Coronary artery (tissue), 2 donors: ENCODE measurements around the gene DPY19L2.
"Not testable (repeated sequence)": the region's sequence is repeated elsewhere in the genome, so short reads cannot be mapped to it uniquely, and the experiment has no call there.

ENCODE experiments used
- DNase-seq: peaks from one replicate; pipeline ENCODE4 v3.0.0-alpha.2; 2017; ENCODE audit warnings: low spot score
- H3K27ac ChIP-seq, 2 donors: fragments of 200-600 bp; sonication (generic); one replicate each; pipeline ENCODE4 v1.5.1; 2016 to 2019
- H3K4me3 ChIP-seq: fragments of 200-600 bp; sonication (generic); 2 replicates; pipeline ENCODE4 v1.5.1; 2016; ENCODE audit warnings: mild to moderate bottlenecking, moderate library complexity

DPY19L2 gene

GRCh38 chr12:63680758-63681157 is 12.5 kb upstream of the DPY19L2 start:
- DNase-seq, H3K27ac ChIP-seq: not testable (repeated sequence)

GRCh38 chr12:63672550-63672949 is 4.3 kb upstream of the DPY19L2 start:
- DNase-seq, H3K4me3 ChIP-seq, H3K27ac ChIP-seq: not testable (repeated sequence)

More at GRCh38 chr12:63680758-63681157, 12.5 kb upstream of the DPY19L2 start:
- not testable (repeated sequence) for H3K4me3 ChIP-seq

- DNase-seq, H3K27ac ChIP-seq, H3K4me3 ChIP-seq: not testable (repeated sequence)
These were observed 1.6 kb upstream of the DPY19L2 start for GRCh38 chr12:63669936-63670335.

GRCh38 chr12:63669427-63669826 is 1.1 kb upstream of the DPY19L2 start:
- DNase-seq = not testable (repeated sequence)
- peak overlapping the region; percentile 76 for H3K4me3 ChIP-seq
- H3K27ac ChIP-seq = peak overlapping the region in 1 of 2 donors; percentile 77

- peak overlapping the region; percentile 76 for H3K4me3 ChIP-seq
- not testable (repeated sequence) for DNase-seq
- peak overlapping the region; percentile 54 to 77 for H3K27ac ChIP-seq
These were observed 590 bp upstream of the DPY19L2 start for GRCh38 chr12:63668800-63669365.

GRCh38 chr12:63663005-63663404 is 5.3 kb downstream of the DPY19L2 start:
- H3K4me3 ChIP-seq, H3K27ac ChIP-seq, DNase-seq: not testable (repeated sequence)

GRCh38 chr12:63658501-63658900 is 9.8 kb downstream of the DPY19L2 start:
- DNase-seq, H3K4me3 ChIP-seq, H3K27ac ChIP-seq: not testable (repeated sequence)

- DNase-seq, H3K27ac ChIP-seq, H3K4me3 ChIP-seq: not testable (repeated sequence)
These were observed 11.9 kb downstream of the DPY19L2 start for GRCh38 chr12:63656407-63656806.

- H3K4me3 ChIP-seq, DNase-seq: not testable (repeated sequence)
These were observed 12.6 kb downstream of the DPY19L2 start for GRCh38 chr12:63655543-63656257.

GRCh38 chr12:63654481-63654880 is 13.8 kb downstream of the DPY19L2 start:
- DNase-seq, H3K4me3 ChIP-seq, H3K27ac ChIP-seq: not testable (repeated sequence)

More at GRCh38 chr12:63655543-63656257, 12.6 kb downstream of the DPY19L2 start:
- H3K27ac ChIP-seq = not testable (repeated sequence)

GRCh38 chr12:63649517-63649916 is 18.8 kb downstream of the DPY19L2 start:
- DNase-seq, H3K4me3 ChIP-seq, H3K27ac ChIP-seq: not testable (repeated sequence)

GRCh38 chr12:63643381-63644140 is 24.7 kb downstream of the DPY19L2 start:
- not testable (repeated sequence) for H3K4me3 ChIP-seq, H3K27ac ChIP-seq, DNase-seq

- DNase-seq, H3K27ac ChIP-seq, H3K4me3 ChIP-seq: not testable (repeated sequence)
These were observed 44.0 kb downstream of the DPY19L2 start for GRCh38 chr12:63624258-63624657.

GRCh38 chr12:63615544-63615943 is 52.7 kb downstream of the DPY19L2 start:
- not testable (repeated sequence) for H3K4me3 ChIP-seq, DNase-seq, H3K27ac ChIP-seq

GRCh38 chr12:63611285-63611684 is 57.0 kb downstream of the DPY19L2 start:
- H3K4me3 ChIP-seq, DNase-seq, H3K27ac ChIP-seq: not testable (repeated sequence)

GRCh38 chr12:63609281-63609680 is 59.0 kb downstream of the DPY19L2 start:
- H3K27ac ChIP-seq, DNase-seq, H3K4me3 ChIP-seq: not testable (repeated sequence)

GRCh38 chr12:63604985-63605384 is 63.3 kb downstream of the DPY19L2 start:
- not testable (repeated sequence) for H3K4me3 ChIP-seq, H3K27ac ChIP-seq, DNase-seq

- not testable (repeated sequence) for DNase-seq, H3K4me3 ChIP-seq, H3K27ac ChIP-seq
These were observed 73.5 kb downstream of the DPY19L2 start for GRCh38 chr12:63594828-63595227.

- DNase-seq, H3K27ac ChIP-seq, H3K4me3 ChIP-seq: not testable (repeated sequence)
These were observed 83.9 kb downstream of the DPY19L2 start for GRCh38 chr12:63584426-63584825.
